HG02678 (cell line): ENCODE results near the gene TMEM129.
"Not testable (repeated sequence)": the region's sequence is repeated elsewhere in the genome, so short reads cannot be mapped to it uniquely, and the experiment has no call there.

Experiments
- ATAC-seq: cut with Tn5 transposase; IDR thresholded peaks from one replicate; pipeline ENCODE4 v1.9.1; 2021; ENCODE audit warnings: mild to moderate bottlenecking, moderate library complexity; ENCODE audit not compliant: unreplicated experiment

Gene TMEM129

DNA sequence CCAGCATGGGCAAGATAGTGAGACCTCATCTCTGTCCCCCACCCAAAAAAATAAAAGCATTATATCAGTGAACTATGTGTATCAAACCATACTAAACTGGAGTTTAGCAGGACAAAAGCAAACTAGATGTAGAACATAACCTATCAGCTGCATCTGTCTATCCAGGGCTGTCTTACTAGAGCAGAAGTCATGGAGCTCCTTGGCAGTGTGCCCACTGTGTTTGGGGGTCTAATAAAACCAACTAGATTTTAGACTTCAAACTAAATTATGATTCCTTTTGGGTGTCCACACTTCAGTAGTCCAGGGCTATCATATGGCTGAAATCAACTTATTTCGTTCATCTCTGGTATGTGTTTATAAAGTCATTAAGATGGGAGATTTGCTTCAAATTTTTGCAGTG lies 17.3 kb downstream of the TMEM129 start:
- no peak for ATAC-seq

DNA sequence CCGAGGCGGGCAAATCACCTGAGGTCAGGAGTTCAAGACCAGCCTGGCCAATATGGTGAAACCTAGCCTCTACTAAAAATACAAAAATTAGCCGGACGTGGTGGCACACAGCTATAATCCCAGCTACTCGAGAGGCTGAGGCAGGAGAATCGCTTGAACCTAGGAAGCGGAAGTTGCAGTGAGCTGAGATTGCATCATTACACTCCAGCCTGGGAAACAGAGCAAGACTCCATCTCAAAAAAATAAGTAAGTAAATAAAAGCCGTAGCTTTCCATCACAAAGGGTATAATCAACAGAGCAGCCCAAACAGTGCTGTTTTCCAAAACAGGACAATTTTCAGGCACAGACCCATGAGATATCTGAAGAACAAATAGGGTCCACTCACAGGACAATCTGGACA lies 19.5 kb downstream of the TMEM129 start:
- not testable (repeated sequence) for ATAC-seq

DNA sequence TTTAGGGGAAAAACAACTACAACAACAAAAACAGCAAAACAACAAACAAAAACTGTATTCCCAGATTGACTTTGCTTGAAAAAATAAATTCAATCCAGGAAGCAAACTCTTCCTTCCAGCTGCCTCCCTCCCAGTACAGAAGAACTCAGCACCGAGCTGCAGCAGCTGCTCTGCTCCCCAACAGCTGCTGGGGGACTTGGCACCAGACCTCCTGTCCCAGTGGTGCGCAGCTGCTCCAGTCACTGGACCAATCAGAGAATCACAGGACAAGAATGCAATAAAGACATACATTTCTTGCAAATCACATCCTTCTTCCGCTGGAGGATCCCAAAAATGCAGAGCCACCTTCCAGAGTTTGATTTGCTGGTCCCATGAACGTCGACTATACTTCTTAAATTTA lies 25.2 kb downstream of the TMEM129 start:
- no peak for ATAC-seq

DNA sequence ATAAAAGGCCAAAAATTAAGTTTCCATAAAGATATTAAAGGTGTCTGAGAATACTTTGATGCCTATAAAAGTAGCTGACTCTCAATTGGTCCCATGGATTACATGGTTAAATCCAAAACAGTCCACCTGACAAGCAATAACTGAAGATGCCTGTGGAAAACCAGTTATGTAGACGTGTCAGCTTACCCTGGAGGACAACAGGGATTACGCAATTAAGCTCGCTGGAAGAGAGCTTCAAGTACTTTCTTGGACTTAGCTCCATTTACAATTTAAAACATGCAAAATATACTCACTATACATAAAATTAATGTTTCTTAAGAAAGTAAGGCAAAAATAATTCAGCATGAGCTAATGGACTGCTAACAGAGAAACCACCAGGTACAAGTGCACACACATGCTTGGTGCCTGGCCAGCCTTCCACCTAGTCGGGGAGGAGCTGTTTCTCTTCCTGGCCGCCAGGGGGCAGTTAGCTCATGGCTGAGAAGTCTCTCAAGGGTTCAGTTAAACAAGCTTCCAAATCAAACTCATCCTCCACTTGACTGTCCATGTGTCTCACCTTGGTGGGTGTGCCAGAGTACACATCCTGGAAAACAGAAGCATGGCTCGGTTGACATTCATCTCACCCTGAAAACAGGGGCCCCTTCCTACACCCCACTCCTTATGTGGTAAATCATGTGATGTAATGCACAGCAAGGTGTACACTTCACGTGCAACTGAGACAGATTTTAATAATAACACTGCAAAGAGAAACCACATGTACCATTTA lies 27.8 kb downstream of the TMEM129 start:
- ATAC-seq: peak; percentile 66

DNA sequence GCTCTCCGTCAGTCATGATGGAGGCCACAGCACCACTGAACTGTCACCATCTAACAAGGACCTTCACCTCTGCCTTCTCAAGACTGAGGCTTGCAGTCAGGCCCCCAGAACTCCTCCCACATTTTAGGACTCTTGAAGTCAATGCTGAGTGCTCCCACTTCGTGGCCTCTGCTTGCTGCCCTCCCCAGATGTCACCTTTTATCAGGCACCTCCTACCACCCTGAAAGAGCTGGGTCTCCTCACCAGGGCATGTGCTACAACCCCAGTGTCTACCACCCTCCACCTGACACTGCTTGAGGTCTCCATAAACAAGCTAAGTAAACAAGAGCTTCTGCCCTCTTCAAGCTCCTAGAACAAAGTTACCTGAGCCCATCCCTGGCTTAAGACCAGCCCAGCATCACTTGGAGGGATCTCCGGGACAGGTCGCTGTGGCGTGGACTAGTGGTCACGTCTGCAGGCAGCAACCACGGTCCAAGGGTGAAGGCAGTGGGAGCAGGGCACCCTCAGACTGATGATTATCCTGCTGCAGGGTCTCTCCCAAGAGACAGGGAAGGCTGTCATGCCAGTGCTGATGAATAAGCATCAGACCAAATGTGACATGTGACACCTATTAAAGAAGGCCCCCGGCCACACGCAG lies 29.3 kb downstream of the TMEM129 start:
- ATAC-seq: no peak

DNA sequence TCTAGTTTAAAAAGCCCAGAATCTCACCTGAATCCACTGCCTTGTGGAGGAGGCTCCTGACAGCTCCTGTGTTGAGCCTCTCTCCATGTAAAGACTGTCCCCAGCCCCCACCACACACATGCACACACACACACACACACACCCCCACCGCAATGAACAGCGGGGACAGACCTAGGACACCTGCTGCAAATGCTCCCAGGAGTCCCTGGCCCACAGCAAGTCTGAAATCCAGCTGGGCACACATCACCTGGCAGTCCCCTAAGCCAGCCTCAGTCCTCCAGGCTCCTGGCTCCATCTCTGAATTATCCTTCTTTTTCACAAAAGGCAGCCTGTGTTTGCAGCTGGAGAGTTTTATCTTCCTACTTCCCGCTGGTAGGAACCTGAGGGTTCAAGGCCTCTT lies 30.4 kb downstream of the TMEM129 start:
- ATAC-seq: no peak

DNA sequence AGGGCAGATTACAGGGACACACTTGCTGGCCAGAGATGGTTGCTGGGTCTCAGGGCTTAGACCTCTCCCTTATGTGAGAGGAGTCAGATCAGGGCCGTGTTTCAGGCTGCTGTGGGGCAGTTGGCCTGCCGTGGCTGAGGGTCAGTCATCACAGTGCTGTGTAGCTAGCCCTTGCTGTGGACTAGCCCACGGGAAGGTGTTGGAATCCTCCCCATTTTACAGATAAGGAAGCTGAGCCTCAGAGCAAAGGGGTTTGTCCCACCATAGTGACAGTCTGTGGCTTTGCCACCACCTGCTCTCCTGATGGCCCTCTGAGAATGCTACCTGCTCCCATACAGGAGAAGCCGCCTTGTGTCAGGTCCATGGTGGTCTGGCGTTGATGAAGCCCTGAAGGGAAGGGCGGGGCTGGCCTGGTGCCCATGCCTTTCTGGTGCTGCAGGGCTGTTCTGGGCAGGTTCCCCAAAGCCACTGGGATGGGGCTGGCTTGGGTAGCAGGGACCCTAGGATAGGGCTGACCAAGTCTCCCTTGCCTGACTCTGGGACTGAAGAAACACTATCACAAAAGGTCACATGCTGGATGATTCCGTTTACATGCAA lies 34.6 kb downstream of the TMEM129 start:
- no peak for ATAC-seq

DNA sequence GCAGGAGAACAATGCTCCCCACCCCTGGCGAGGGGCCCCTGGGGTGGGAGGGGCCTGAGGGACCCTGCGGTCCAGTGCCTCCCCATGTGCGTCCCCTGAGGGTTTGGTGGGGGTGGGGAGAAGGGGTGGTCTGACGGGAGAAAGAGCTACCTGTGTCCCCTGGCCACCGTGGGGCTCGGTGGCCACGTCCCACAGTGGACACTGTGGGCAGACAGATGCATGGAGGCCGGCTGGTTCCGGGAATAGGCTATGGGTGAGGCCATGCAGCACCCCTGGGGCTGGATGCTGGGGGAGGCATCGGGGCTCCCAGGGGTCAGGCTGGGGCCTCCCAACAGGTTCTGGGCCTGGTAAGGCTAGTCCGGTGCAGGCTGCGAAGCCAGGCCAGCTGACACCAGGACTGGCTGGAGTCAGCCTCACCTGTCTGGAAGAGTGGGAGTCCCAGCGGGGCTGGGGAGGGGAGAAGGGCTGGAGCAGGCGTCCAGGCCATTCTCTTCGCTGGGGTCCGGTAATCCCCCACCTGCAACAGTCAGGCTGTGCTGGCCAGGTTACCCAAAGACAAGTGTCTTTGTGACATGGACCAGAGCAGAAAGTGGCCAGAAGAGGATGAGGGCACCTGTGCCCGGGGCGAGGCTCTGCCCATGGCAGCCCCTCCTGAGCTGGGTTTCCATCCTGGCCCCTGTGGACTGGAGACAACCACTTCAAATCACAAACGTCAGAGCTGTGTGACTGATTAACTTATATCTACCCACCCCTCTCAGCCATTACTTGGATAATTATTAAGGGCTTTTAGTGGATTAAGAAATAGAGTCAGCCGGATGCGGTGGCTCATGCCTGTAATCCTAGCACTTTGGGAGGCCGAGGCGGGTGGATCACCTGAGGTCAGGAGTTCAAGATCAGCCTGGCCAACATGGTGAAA lies 35.6 kb downstream of the TMEM129 start:
- ATAC-seq: no peak

DNA sequence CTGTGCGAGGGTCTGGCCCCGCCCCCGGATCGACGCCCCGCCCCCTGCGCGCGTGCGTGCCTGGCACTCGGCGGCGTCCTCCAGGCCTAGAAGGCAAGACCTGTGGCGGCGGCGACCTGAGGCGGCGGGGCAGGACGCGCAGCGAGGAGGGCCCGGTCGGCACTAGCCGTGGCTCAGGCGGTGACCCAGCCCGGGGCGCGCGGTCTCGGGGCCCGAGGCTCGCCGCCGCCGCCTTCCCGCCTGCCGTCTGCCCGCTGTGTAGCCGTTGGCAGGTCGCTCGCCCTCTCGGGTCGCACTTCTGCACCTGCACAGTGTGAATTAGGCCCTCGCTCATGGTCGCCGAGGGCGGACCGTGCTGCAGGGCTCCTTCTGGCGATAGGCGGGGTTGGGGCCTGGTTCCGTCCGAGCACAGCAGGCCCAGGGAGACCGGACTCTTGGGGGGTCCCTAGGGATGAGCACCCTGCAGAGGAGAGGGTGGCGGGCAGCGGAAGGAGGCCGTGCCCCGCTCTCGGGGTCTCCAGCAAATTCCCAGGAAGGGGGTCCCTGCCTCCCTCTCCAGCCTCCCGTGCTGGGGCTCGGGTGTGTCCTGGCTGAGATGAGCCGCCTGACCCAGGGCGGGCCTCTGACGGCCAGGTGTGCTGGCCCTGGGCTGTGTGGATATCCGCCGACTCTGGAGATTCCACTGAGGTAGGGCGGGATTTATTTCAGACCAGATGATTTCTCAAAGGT lies 36.5 kb downstream of the TMEM129 start:
- ATAC-seq: no peak

DNA sequence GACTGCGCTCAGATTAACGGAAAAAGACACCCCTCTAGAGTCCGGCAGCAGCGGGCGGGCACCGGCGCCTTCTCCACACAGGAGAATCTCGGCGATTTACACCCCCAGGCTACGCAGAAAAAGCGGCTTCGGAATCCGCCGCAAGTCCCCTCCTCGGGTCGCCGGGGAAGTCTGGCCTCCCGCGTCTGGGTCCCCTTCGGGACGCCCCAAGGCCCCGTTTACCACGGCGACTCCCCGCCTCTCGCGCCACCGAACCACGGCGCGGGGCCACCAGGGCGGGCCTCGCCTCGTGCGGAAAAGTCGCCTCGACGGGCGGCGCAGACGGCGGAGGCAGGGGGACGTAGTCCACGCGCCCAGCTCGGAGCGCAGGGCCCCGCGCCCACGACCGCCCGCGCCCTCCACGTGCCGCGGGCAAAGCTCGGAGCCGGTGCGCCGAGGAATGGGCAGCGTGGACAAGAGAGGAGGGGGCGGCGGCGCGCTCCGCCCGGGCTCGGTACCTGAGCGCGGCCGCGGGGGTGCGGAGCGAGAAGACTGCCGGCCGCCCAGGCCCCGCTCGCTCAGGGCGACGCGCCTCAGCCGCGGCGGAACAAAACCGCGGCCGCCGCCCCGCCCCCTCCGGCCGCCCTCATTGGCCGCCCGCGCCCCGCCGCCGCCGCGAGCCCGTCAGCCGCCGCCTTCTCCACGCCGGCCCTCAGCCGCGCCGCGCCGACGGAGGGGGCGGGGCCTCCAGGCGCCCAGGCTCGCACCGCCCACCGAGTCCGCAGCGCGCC lies 37.2 kb downstream of the TMEM129 start, which contains the start of gene FAM53A:
Gene FAM53A, minus strand, starts transcription at position 578 of the 770 bp plus-strand sequence. CDS start 15,572 bp downstream, outside the sequence.
- peak; percentile 86 for ATAC-seq

DNA sequence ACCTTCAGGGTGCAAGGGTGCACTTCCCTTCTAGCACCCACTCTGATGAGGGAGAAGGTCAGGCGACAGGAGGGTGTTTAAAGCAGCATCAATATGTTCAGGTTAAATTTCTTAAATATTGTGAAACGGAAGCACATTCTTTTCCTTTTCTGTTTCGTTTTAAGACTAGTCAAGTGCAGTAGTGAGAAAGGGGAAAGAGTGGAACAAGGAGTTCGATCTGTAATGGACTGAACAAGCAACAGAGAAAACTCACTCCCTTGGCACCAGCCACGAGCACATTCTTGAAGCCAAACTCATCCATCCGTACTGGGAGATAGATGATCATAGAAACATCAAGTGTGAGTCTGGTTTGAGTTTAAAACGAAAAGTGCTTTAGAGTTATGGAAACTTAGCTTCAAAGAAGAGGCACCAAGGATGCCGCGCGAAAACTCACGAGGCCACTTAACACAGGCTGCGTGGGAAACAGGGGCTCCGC lies 37.8 kb downstream of the TMEM129 start:
- no peak for ATAC-seq

DNA sequence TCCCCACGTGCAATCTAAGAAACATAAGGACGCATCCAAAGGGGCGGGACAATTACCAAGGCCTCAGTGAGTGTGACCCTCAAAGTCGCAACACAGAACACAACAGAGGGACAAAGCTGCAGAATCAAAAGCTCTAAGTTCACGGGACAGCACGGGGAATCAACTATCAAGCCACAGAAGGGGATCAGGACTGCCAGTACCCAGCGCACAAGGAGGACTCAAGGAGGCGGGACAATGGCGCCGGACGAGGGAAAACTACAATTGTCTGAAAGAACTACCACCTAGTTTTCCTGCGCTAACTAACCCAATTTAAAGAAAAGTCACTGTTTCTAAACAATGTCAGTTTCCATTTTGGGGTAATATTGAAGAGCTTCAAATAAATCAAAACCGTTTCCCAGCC lies 38.3 kb downstream of the TMEM129 start:
- ATAC-seq: no peak

DNA sequence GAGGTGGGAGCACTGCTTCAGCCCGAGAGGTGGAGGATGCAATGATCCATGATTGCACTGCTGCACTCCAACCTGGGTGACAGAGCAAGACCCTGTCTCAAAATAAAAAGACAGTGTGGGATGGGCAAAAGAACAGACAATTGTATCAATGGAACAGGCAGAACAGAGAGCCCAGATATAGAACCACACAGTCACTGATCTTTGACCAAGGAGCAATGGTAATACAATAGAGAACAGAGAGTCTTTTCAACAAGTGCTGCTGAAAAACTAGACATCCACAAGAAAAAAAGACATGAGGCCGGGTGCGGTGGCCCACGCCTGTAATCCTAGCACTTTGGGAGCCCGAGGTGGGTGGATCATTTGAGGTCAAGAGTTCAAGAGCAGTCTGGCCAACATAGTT lies 42.9 kb downstream of the TMEM129 start:
- ATAC-seq: no peak

DNA sequence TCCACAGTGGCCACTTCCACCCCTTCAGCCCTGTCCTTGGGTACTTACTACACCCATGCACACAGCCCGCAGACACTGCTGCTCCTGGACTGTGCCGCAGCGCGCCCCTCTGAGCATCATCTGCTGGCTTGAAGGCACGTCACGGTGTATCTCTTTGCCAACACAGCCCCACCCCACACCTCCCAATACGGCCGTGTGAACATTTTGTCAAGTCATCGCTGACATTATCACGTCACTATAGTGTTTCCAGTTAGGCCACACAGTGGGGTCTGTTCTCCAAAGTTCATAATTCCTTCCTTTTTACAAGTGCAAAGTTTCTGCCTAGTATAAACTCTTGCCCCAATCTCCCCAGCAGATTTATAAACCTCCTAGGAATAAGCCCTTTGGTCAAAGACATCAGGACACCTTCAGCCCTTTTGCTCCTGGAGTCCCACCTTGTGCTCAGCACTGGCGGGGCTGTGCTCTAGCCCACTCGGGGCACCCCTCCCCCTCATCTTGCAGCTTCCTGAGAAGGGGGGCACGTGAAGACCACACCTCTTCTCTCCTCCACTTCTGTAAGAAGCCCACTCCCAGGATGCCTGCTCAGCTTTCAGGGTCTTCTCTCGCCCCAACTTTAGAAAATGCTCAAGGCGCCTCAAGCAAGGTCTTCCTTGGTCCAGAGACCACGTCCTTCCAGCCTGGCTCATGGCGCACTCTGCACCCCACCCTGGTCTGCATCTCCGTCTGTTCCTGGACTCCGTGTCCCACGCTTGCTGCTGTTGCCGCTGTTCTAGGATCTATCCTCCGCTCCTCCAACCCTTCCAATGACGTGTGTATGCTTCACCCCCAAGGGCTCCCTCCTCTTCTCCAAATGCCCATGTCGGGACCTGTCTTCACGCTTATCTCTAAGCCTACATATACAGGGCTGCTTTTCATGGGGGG lies 44.3 kb downstream of the TMEM129 start:
- no peak for ATAC-seq

DNA sequence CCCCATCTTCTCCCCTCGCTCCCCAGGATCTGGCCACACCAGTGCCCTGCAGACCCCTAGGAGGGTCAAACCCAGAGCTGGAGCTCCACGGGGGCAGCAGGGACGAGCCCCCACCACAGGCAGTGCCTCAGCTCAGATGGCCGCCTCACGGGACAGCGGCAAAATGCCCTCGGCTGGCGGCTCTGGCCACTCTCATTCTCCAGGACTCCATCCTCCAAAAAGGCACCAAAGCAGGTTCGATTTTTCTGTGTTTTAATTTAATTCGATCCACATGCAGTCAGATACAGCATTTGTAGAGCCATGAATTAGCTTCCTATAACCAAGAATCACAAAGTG lies 45.4 kb downstream of the TMEM129 start:
- no peak for ATAC-seq

DNA sequence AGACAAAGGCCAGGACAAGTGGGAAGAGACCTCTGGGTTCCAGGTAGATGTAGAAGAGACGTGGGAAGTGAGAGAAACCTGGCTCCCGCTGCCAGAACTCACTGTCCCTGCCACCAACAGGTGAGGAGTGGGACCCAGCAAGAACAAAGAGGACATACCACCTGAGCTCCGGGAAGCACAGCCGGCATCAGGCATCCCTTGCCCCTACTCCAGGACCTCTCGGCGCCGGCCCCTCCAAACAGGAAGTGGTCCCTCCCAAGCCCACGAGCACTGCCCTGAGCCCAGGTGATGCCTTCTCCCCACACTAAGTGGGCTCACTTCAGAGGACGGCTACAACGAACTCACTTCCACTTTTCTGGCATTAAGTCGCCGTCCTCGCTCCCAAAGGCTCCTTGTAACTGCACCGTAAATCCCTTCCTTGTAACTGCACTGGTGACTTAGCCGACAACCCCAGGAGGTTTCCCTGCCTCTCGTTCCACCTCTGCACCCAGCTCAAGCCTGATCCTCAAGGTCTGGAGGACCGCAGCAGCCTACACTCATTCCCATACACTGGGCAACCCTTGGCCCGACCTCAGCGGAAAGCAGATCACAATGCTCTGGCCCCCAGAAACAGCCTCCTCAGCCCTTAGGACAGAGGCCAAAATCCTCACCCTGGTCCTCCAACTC lies 45.9 kb downstream of the TMEM129 start:
- no peak for ATAC-seq

DNA sequence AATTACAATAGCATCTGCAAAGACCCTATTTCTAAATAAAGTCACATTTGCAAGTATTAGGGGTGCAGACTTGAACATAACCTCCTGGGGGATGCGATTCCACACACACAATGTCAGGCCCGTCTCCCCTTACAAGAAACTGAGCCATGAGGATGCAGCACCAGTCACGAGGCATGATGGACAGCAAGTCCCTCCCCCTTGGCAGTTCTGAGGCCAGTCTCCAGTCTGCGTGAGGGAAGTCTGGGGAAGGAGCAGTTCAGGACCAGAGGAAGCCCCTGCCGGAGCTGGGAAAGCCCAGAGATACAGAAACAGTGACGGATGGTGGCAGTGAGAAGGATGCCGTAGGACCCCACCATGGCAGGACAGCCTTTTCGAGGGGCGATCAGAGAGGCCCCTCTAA lies 46.4 kb downstream of the TMEM129 start:
- no peak for ATAC-seq

DNA sequence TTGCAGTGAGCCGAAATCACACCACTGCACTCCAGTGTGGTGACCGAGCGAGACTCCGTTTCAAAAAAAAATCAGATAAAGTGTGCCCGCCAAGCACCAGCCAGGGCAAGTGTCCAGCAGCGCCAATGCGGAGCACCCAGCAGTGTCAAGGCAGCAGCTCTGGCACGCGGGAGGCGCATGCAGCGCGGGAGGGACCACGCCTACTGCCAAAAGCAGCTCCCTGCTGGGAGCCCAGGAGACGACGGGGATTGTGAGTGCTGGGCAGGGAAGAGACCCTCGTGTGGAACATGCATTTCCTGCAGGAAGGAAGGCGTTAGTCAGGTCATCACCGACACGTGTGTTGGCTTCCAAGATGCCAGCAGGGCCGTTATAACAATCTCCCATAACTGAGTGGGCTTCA lies 47.5 kb downstream of the TMEM129 start:
- no peak for ATAC-seq
